GM23338 (cell line): ENCODE measurements around the gene SPRING1.

ENCODE experiments used
- CREB1 ChIP-seq: fragments of 250-450 bp; sonication (Bioruptor Pico); IDR thresholded peaks from 2 replicates; pipeline ENCODE4 v1.5.0; 2020; ENCODE audit warnings: low read depth, mild to moderate bottlenecking, moderate library complexity
- CTCF ChIP-seq, 2 experiments: fragments of 200-600 bp in 1 of 2; sonication (generic) in 1 of 2; conservative IDR thresholded peaks; 2 replicates each; pipeline versions ENCODE4 v1.5.1 to v1.6.1; 2016 to 2017; ENCODE audit warnings: antibody characterized with exemption in 2 of 2, low read depth in 2 of 2, mild to moderate bottlenecking in 2 of 2, moderate library complexity in 1 of 2
- EZH2 ChIP-seq: fragments of 200-600 bp; sonication (generic); IDR thresholded peaks from one replicate; pipeline ENCODE4 v1.8.0; 2017; ENCODE audit warnings: antibody characterized with exemption, mild to moderate bottlenecking, low read depth; ENCODE audit not compliant: unreplicated experiment
- EZH2phosphoT487 ChIP-seq: fragments of 200-600 bp; sonication (generic); IDR thresholded peaks from one replicate; pipeline ENCODE4 v1.8.1; 2018; ENCODE audit warnings: antibody characterized with exemption; ENCODE audit not compliant: unreplicated experiment
- POLR2AphosphoS5 ChIP-seq: IDR thresholded peaks from 2 replicates; pipeline ENCODE4 v1.6.1; 2016; ENCODE audit warnings: antibody characterized with exemption, low read depth
- REST ChIP-seq: IDR thresholded peaks from one replicate; pipeline ENCODE4 v1.6.1; 2018; ENCODE audit warnings: antibody characterized with exemption; ENCODE audit not compliant: unreplicated experiment
- ZNF331 ChIP-seq: fragments of 250-450 bp; sonication (Bioruptor Pico); IDR thresholded peaks from 2 replicates; pipeline ENCODE4 v1.5.0; 2020; ENCODE audit warnings: low read depth, mild to moderate bottlenecking, moderate library complexity

- TF ChIP-seq CTCF (conservative IDR thresholded peaks at IDR 0.05; ENCODE audit: low read depth in 2 of 2) = no peak
- no peak for TF ChIP-seq EZH2
- no peak for TF ChIP-seq POLR2AphosphoS5
- TF ChIP-seq EZH2phosphoT487 = no peak
- TF ChIP-seq CREB1 (CRISPR knock-in tag) = no peak
- TF ChIP-seq REST = no peak
- TF ChIP-seq ZNF331 (CRISPR knock-in tag) = no peak
These were observed 30.1 kb downstream of the SPRING1 start for GRCh38 chr12:116707751-116708150.
